Activated naive CD8-positive, alpha-beta T cell treated with anti-CD3 and anti-CD28 coated beads for 36 hours (primary cell): Measurements from ENCODE around the gene SMAD3. TPM values are rescaled to one million over a fixed set of nuclear protein-coding genes. Genes with fewer than 3 reads are reported as not detected.
"Not testable (repeated sequence)": the region's sequence is repeated elsewhere in the genome, so short reads cannot be mapped to it uniquely, and the experiment has no call there.

ENCODE experiments used
- DNase-seq: peaks from one replicate; pipeline ENCODE4 v3.0.0; 2021
- H3K27ac Mint-ChIP-seq: one replicate; pipeline ENCODE4 v1.8.0; 2022; ENCODE audit warnings: mild to moderate bottlenecking, moderate library complexity, mixed read lengths
- H3K27me3 Mint-ChIP-seq: one replicate; pipeline ENCODE4 v1.8.0; 2022; ENCODE audit warnings: mild to moderate bottlenecking, mixed read lengths
- H3K36me3 Mint-ChIP-seq: one replicate; pipeline ENCODE4 v1.8.0; 2021; ENCODE audit warnings: mild to moderate bottlenecking, mixed read lengths
- H3K4me1 Mint-ChIP-seq: one replicate; pipeline ENCODE4 v1.8.0; 2021; ENCODE audit warnings: mixed read lengths
- H3K4me3 Mint-ChIP-seq: one replicate; pipeline ENCODE4 v1.8.0; 2022; ENCODE audit warnings: mild to moderate bottlenecking, moderate library complexity, mixed read lengths
- H3K9me3 Mint-ChIP-seq: one replicate; pipeline ENCODE4 v1.8.0; 2022; ENCODE audit warnings: mixed read lengths
- total RNA-seq, 2 experiments: library from RNA; stranded (reverse); gene quantifications; one replicate each; pipeline ENCODE4 v1.2.3, GENCODE V29; 2021

SMAD3 gene
- total RNA-seq, 2 experiments from 2014 or later, result 15.7 to 16.4 TPM

- no peaks in the 10 kb centered on the region for H3K27me3 Mint-ChIP-seq
- H3K4me1 Mint-ChIP-seq, result peaks cover 69% of the 10 kb centered on the region
- H3K36me3 Mint-ChIP-seq, result no peaks in the 10 kb centered on the region
- H3K4me3 Mint-ChIP-seq, result no peak overlapping the region
- peak overlapping the region; percentile 81 for H3K27ac Mint-ChIP-seq
- DNase-seq, result no peak
- H3K9me3 Mint-ChIP-seq, result no peaks in the 10 kb centered on the region
Measured at GRCh38 chr15:67147396-67147949, 82.1 kb downstream of the SMAD3 start.

- peaks cover 72% of the 10 kb centered on the region for H3K4me1 Mint-ChIP-seq
- no peak overlapping the region for H3K4me3 Mint-ChIP-seq
- H3K27ac Mint-ChIP-seq, result peak overlapping the region; percentile 18
- H3K27me3 Mint-ChIP-seq, result no peaks in the 10 kb centered on the region
- no peak for DNase-seq
- no peaks in the 10 kb centered on the region for H3K36me3 Mint-ChIP-seq
- no peaks in the 10 kb centered on the region for H3K9me3 Mint-ChIP-seq
Measured at GRCh38 chr15:67148196-67148701, 82.8 kb downstream of the SMAD3 start.

GRCh38 chr15:67149068-67149772 is 83.8 kb downstream of the SMAD3 start:
- no peak for DNase-seq
- Mint-ChIP-seq H3K9me3 (no peaks in the 10 kb centered on the region), H3K27ac (peak overlapping the region; percentile 76), H3K4me1 (peaks cover 76% of the 10 kb centered on the region), H3K36me3 (peaks cover 3% of the 10 kb centered on the region), H3K27me3 (no peaks in the 10 kb centered on the region), H3K4me3 (no peak overlapping the region)

GRCh38 chr15:67149773-67150022 is 84.3 kb downstream of the SMAD3 start:
- H3K4me1 Mint-ChIP-seq, result peaks cover 74% of the 10 kb centered on the region
- peak overlapping the region; percentile 76 for H3K27ac Mint-ChIP-seq
- no peaks in the 10 kb centered on the region for H3K27me3 Mint-ChIP-seq
- H3K4me3 Mint-ChIP-seq, result no peak overlapping the region
- H3K9me3 Mint-ChIP-seq, result no peaks in the 10 kb centered on the region
- DNase-seq, result no peak
- H3K36me3 Mint-ChIP-seq, result peaks cover 3% of the 10 kb centered on the region

- peak overlapping the region; percentile 64 for H3K4me3 Mint-ChIP-seq
Measured at GRCh38 chr15:67150023-67150860, 84.8 kb downstream of the SMAD3 start.

GRCh38 chr15:67152429-67152828 is 87.0 kb downstream of the SMAD3 start:
- Mint-ChIP-seq H3K4me1 (peaks cover 48% of the 10 kb centered on the region), H3K9me3 (peaks cover 4% of the 10 kb centered on the region), H3K27me3 (no peaks in the 10 kb centered on the region), H3K27ac (no peak overlapping the region), H3K36me3 (peaks cover 18% of the 10 kb centered on the region), H3K4me3 (no peak overlapping the region)
- DNase-seq, result no peak

More at GRCh38 chr15:67150023-67150860, 84.8 kb downstream of the SMAD3 start:
- peaks cover 69% of the 10 kb centered on the region for H3K4me1 Mint-ChIP-seq
- no peaks in the 10 kb centered on the region for H3K27me3 Mint-ChIP-seq
- peak overlapping the region; percentile 76 for H3K27ac Mint-ChIP-seq
- H3K36me3 Mint-ChIP-seq, result peaks cover 3% of the 10 kb centered on the region
- DNase-seq, result peak; percentile 65
- H3K9me3 Mint-ChIP-seq, result no peaks in the 10 kb centered on the region

- not testable (repeated sequence) for H3K27ac Mint-ChIP-seq
- H3K36me3 Mint-ChIP-seq, result peaks cover 18% of the 10 kb centered on the region
- peaks cover 44% of the 10 kb centered on the region for H3K4me1 Mint-ChIP-seq
Measured at GRCh38 chr15:67153044-67153443, 87.6 kb downstream of the SMAD3 start.

GRCh38 chr15:67154249-67154648 is 88.8 kb downstream of the SMAD3 start:
- no peak overlapping the region for H3K27ac Mint-ChIP-seq

More at GRCh38 chr15:67153044-67153443, 87.6 kb downstream of the SMAD3 start:
- not testable (repeated sequence) for H3K4me3 Mint-ChIP-seq, DNase-seq, H3K27me3 Mint-ChIP-seq, H3K9me3 Mint-ChIP-seq

GRCh38 chr15:67156426-67156825 is 91.0 kb downstream of the SMAD3 start:
- peaks cover 18% of the 10 kb centered on the region for H3K36me3 Mint-ChIP-seq
- DNase-seq, result no peak
- H3K27ac Mint-ChIP-seq, result no peak overlapping the region
- H3K9me3 Mint-ChIP-seq, result peaks cover 4% of the 10 kb centered on the region
- peaks cover 16% of the 10 kb centered on the region for H3K4me1 Mint-ChIP-seq
- no peaks in the 10 kb centered on the region for H3K27me3 Mint-ChIP-seq
- no peak overlapping the region for H3K4me3 Mint-ChIP-seq

More at GRCh38 chr15:67154249-67154648, 88.8 kb downstream of the SMAD3 start:
- no peaks in the 10 kb centered on the region for H3K27me3 Mint-ChIP-seq
- no peak for DNase-seq
- H3K4me1 Mint-ChIP-seq, result peaks cover 32% of the 10 kb centered on the region
- H3K9me3 Mint-ChIP-seq, result peaks cover 4% of the 10 kb centered on the region
- H3K4me3 Mint-ChIP-seq, result no peak overlapping the region
- H3K36me3 Mint-ChIP-seq, result peaks cover 18% of the 10 kb centered on the region

- Mint-ChIP-seq H3K36me3 (peaks cover 18% of the 10 kb centered on the region), H3K9me3 (peaks cover 4% of the 10 kb centered on the region), H3K27ac (no peak overlapping the region), H3K4me1 (peaks cover 16% of the 10 kb centered on the region), H3K4me3 (no peak overlapping the region), H3K27me3 (no peaks in the 10 kb centered on the region)
- no peak for DNase-seq
Measured at GRCh38 chr15:67156834-67157233, 91.4 kb downstream of the SMAD3 start.

GRCh38 chr15:67157521-67158252 is 92.3 kb downstream of the SMAD3 start:
- Mint-ChIP-seq H3K27me3 (no peaks in the 10 kb centered on the region), H3K9me3 (peaks cover 4% of the 10 kb centered on the region), H3K36me3 (peaks cover 18% of the 10 kb centered on the region), H3K4me1 (peaks cover 11% of the 10 kb centered on the region), H3K27ac (no peak overlapping the region), H3K4me3 (no peak overlapping the region)
- no peak for DNase-seq

- peaks cover 4% of the 10 kb centered on the region for H3K9me3 Mint-ChIP-seq
- peaks cover 18% of the 10 kb centered on the region for H3K36me3 Mint-ChIP-seq
- H3K4me1 Mint-ChIP-seq, result peaks cover 9% of the 10 kb centered on the region
- no peak for DNase-seq
- no peak overlapping the region for H3K27ac Mint-ChIP-seq
- no peaks in the 10 kb centered on the region for H3K27me3 Mint-ChIP-seq
- H3K4me3 Mint-ChIP-seq, result no peak overlapping the region
Measured at GRCh38 chr15:67158367-67158766, 93.0 kb downstream of the SMAD3 start.

GRCh38 chr15:67161412-67161811 is 96.0 kb downstream of the SMAD3 start:
- H3K27ac Mint-ChIP-seq, result no peak overlapping the region
- H3K4me1 Mint-ChIP-seq, result peaks cover 8% of the 10 kb centered on the region
- no peak for DNase-seq
- no peak overlapping the region for H3K4me3 Mint-ChIP-seq
- no peaks in the 10 kb centered on the region for H3K9me3 Mint-ChIP-seq
- peaks cover 5% of the 10 kb centered on the region for H3K36me3 Mint-ChIP-seq
- H3K27me3 Mint-ChIP-seq, result no peaks in the 10 kb centered on the region

- Mint-ChIP-seq H3K4me1 (peaks cover 8% of the 10 kb centered on the region), H3K27me3 (no peaks in the 10 kb centered on the region), H3K9me3 (no peaks in the 10 kb centered on the region), H3K27ac (no peak overlapping the region), H3K4me3 (no peak overlapping the region), H3K36me3 (peaks cover 1% of the 10 kb centered on the region)
- DNase-seq, result no peak
Measured at GRCh38 chr15:67161881-67162280, 96.5 kb downstream of the SMAD3 start.

GRCh38 chr15:67163180-67163579 is 97.8 kb downstream of the SMAD3 start:
- Mint-ChIP-seq H3K4me1 (peaks cover 4% of the 10 kb centered on the region), H3K36me3 (peaks cover 2% of the 10 kb centered on the region), H3K4me3 (no peak overlapping the region), H3K27ac (no peak overlapping the region), H3K27me3 (no peaks in the 10 kb centered on the region), H3K9me3 (no peaks in the 10 kb centered on the region)
- DNase-seq, result no peak
